A549 treated with Mapracorat at 1 μM for 4 hours (cell line): Measurements from ENCODE around the gene IFT80. TPM values are rescaled to one million over a fixed set of nuclear protein-coding genes. Genes with fewer than 3 reads are reported as not detected.

Source experiments
- total RNA-seq: library from RNA; stranded (reverse); fragments of 200-300 nt; extraction: Qiagen RNA extraction; gene quantifications from 5 replicates; pipeline ENCODE4 v1.2.3, GENCODE V29; 2022

IFT80 gene
- 9.0 to 15.6 TPM (median 11.8 TPM) in 5 replicates for total RNA-seq

GRCh38 chr3:160399125-160400029, at the start of gene IFT80, which contains the start of gene SMC4:
TSS of gene IFT80 (minus strand) at chr3:160399225. CDS start at chr3:160384600, 14,625 bp downstream.
TSS of gene SMC4 (plus strand) at chr3:160399650. CDS start at chr3:160400827, 1,177 bp downstream.

GRCh38 chr3:160225176-160226025, 173.6 kb downstream of the IFT80 start, which contains the start of gene C3orf80:
TSS of gene C3orf80 (plus strand) at chr3:160225422. CDS start at chr3:160225636, 214 bp downstream.

Other genes with a start within 250 kb of the IFT80 start
- gene C3orf80, start 173.8 kb downstream of the IFT80 start, total RNA-seq = 1.4 to 1.6 TPM (median 1.5 TPM) in 5 replicates
- 69.5 to 121 TPM (median 89.3 TPM) in 5 replicates for gene SMC4, start 425 bp upstream of the IFT80 start, total RNA-seq
- 7.2 to 10.0 TPM (median 8.9 TPM) in 5 replicates for gene TRIM59, start 50.6 kb upstream of the IFT80 start, total RNA-seq
- 28.9 to 31.6 TPM (median 30.3 TPM) in 5 replicates for gene KPNA4, start 166.3 kb upstream of the IFT80 start, total RNA-seq